ENCODE data around the gene RASGEF1B.

The RASGEF1B gene

DNA sequence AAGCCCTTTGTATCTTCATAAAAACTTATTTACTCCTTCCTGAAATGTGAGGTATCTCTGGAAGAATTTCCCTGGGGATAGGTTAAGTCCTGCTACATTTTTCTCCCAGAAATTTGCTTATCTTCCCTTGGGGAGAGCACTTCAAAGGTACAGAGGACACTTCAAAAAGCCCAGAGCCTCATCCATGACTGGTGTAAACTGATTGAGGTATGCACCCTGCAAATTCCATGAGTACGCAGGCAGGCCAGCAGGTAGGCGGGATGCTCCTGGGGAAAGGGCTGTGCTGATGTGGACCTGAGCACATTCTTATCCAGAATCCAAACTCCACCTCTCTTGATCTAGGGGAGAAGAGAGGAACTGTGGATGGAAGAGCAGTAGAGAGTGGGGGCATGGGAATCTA lies 26.3 kb upstream of the RASGEF1B start:
- DNase-seq (ENCODE audit: low spot score) = no peak

GRCh38 chr4:81495345-81495744 lies 23.6 kb upstream of the RASGEF1B start:
- no peak for TF ChIP-seq CTCF (IDR thresholded peaks at IDR 0.05; ENCODE audit: extremely low read depth, missing control alignments)

More for the DNA sequence above, 26.3 kb upstream of the RASGEF1B start:
- TF ChIP-seq CTCF (IDR thresholded peaks at IDR 0.05; ENCODE audit: extremely low read depth, missing control alignments) = no peak

GRCh38 chr4:81494031-81494431 lies 22.3 kb upstream of the RASGEF1B start:
- no peak for TF ChIP-seq CTCF (IDR thresholded peaks at IDR 0.05; ENCODE audit: extremely low read depth, missing control alignments)
- peak; percentile 14 for DNase-seq (ENCODE audit: low spot score)

More at GRCh38 chr4:81495345-81495744, 23.6 kb upstream of the RASGEF1B start:
- DNase-seq (ENCODE audit: low spot score) = no peak

GRCh38 chr4:81492606-81493230 lies 21.0 kb upstream of the RASGEF1B start:
- no peak for TF ChIP-seq CTCF (IDR thresholded peaks at IDR 0.05; ENCODE audit: extremely low read depth, missing control alignments)
- DNase-seq (ENCODE audit: low spot score) = no peak

DNA sequence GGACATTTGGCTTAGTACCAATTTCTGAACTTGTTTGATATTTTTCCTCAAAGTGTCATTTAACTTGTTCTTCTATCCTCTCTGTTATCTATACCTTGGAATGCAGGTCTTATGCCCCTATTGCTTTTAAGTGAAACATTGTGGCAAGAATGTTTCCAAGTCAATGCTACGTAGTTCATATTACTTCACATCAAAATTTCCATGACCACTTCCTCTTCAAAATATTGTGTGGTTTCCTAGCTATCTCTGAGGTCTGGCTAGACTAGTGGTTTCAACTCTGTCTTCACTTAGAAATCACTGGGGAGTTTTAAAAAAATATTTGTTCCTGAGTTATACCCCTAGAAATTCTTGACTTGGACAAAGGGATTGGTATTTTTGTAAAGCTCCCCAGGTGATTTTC lies 20.2 kb upstream of the RASGEF1B start:
- TF ChIP-seq CTCF (IDR thresholded peaks at IDR 0.05; ENCODE audit: extremely low read depth, missing control alignments) = no peak
- no peak for DNase-seq (ENCODE audit: low spot score)

- no peak for TF ChIP-seq CTCF (IDR thresholded peaks at IDR 0.05; ENCODE audit: extremely low read depth, missing control alignments)
- no peak for DNase-seq (ENCODE audit: low spot score)
Observed at GRCh38 chr4:81490403-81491160, 18.9 kb upstream of the RASGEF1B start.

DNA sequence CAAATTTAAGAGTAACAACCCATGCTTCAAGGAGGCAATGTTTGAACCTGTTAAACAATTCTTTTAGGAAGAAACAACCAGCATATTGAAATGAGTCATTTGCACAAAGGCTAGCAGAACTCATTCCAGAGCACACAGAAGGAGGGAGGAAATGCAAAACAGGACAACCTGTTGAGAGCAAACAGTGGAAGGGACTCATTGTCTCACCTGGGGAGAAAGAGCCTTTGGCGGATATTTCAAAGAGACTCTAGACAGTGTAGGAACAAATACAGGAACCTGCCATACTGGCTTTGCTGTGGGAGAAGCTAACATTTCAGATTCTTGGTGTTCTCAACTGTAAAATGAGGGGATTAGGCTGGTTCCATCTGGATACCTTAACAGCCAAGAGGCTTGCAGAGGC lies 14.8 kb upstream of the RASGEF1B start:
- DNase-seq (ENCODE audit: low spot score) = no peak
- no peak for TF ChIP-seq CTCF (IDR thresholded peaks at IDR 0.05; ENCODE audit: extremely low read depth, missing control alignments)
